Panc1 (cell line): ENCODE measurements around the gene TRIM28.

ENCODE experiments used
- CTCF ChIP-seq: fragments of 450-650 bp; IDR thresholded peaks from 2 replicates; pipeline ENCODE4 v1.5.1; 2017; ENCODE audit warnings: mild to moderate bottlenecking
- POLR2AphosphoS5 ChIP-seq: IDR thresholded peaks from 2 replicates; pipeline ENCODE4 v1.6.1; 2012; ENCODE audit warnings: mild to moderate bottlenecking, low read depth, low read length, moderate library complexity
- REST ChIP-seq, 2 experiments: IDR thresholded peaks; 2 replicates each; pipeline ENCODE4 v1.6.1; 2011 to 2012; ENCODE audit warnings: low read depth in 2 of 2, control low read depth in 1 of 2, low read length in 1 of 2, mild to moderate bottlenecking in 1 of 2, moderate library complexity in 1 of 2; ENCODE audit not compliant: insufficient read depth in 1 of 2
- SIN3A ChIP-seq: IDR thresholded peaks from 2 replicates; pipeline ENCODE4 v1.6.1; 2012; ENCODE audit warnings: low read depth, mild to moderate bottlenecking, low read length, moderate library complexity, borderline replicate concordance; ENCODE audit not compliant: insufficient read depth

- TF ChIP-seq CTCF (no peak), REST (IDR thresholded peaks at IDR 0.05; ENCODE audit: insufficient read depth in 1 of 2, low read depth in 2 of 2, low read length in 1 of 2) (no peak), SIN3A (no peak), POLR2AphosphoS5 (no peak)
These were observed 33.6 kb upstream of the TRIM28 start for GRCh38 chr19:58510084-58510862.
